Stimulated activated CD4-positive, alpha-beta T cell treated with anti-CD3 and anti-CD28 coated beads, Interleukin-1b, Interleukin-23, amount 100 ng/mL, for 24 hours (primary cell): Measurements from ENCODE around the gene SHISAL1.

Experiments
- DNase-seq, 4 experiments: peaks; one replicate each; pipeline ENCODE4 v3.0.0-alpha.2; 2020; ENCODE audit warnings: low read depth in 4 of 4, low spot score in 1 of 4

SHISAL1 gene

GRCh38 chr22:44344407-44344806 lies 31.7 kb upstream of the SHISAL1 start:
- no peak for DNase-seq

GRCh38 chr22:44342347-44342956 lies 29.7 kb upstream of the SHISAL1 start:
- DNase-seq: no peak

DNA sequence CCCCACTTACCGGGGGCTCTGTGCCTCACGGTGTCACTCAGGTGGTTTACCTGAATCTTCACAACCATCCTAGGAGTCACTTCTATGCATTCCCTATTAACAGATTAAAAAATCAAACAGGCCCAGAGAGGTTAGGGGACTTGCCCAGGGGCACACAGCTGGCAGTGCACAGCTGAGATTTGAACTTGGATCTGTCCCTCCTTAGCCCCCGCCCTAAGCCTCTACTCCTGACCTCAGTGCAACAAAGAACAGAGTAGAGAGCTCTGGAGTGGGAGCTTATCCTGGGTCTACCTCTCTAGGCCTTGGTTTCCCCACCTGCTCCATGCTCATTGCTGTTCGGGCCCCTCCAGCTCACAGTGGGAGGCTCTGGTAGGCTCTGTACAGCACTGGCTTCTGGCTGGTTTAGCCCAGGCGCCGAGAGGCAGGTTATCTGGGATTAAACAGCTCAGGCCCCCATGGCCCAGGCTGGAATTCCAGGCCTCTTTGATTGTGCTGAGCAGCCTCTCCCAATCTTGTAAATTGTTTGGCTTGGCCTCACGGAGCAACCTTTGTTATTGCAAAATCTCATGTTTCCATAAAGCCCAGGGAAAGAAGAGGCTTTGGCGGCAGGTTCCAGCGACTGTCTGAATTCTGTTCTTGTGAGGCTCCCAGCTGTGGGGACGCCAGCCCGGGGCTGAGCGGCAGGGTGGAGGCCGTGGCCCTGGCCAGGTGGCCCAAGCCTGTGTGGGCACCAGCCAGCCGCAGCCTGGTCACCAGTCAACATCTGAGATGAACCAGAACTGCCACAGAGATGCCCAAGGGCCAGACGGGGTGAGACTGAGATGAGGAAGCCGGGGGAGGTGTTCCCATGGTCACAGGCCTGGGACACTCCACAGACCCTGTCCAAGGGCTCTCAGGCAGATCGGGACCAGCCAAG lies 28.9 kb upstream of the SHISAL1 start:
- no peak for DNase-seq

- DNase-seq: no peak
These were observed 27.8 kb upstream of the SHISAL1 start for GRCh38 chr22:44340271-44341239.

DNA sequence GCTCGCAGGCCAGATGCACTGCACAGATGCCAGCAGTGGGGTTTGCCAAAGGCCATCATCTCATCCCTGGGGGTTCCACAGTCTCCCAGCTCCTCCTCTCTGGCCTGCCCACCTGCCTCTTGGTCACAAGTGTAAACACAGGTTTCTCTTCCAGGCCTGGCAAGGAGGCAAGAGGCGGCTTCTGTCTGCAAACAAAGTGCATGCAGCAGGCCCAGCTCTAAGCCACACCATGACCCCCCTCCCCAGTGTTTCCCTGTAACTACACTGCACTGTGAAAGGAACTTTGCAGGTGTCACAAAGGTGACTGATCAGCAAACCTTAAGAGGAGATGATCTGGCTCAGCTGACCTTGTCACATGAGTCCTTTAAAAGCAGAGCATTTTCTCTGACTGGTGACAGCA lies 26.2 kb upstream of the SHISAL1 start:
- no peak for DNase-seq

DNA sequence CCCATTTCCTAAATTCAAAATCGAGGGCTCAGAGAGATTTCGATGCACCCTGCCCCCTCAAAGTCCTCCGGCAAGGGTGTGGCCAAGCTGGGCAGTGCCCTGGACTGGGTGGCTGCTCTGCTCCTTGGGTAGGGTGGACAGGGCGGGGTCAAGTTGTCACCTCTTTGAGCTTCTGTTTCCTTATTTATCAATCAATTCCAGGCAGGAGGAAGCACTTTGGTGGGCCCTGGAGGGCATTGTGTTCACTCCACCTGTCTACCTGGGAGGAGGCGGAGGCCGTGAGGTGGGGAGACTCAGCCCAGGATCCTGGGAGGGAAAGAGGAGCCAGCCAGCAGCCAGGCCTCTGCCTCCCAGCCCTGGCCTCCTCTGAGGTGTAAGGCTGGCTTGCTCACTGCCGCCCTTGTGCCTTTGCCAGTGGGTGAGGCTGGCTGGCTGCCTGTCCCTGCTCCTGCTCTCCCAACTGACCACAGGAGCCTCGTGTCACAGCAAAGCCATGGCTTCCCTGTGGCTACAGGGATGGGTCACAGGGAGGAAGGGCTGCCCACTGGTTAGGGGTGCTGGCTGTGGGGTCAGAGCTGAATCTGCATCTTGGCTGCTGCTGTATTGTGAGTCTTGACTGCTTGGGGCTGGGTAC lies 25.5 kb upstream of the SHISAL1 start:
- no peak for DNase-seq

DNA sequence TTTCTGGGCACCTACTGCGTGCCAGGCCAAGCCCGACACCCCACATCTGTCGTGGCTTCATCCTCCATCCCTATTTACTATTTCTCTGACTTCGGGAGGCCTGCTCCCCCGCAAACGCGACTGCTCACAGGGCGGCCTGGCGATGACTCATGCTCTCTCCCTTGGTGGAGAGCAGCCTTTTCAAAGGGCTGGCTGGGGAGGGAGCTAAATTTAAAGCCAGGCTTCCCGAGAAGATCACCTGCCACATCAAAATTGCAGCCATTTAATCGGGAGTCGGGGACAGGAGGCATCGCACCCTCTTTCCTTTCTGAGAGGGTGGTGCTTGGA lies 24.9 kb upstream of the SHISAL1 start:
- DNase-seq: no peak

GRCh38 chr22:44336962-44337677 lies 24.4 kb upstream of the SHISAL1 start:
- DNase-seq: no peak

GRCh38 chr22:44335903-44336803 lies 23.4 kb upstream of the SHISAL1 start:
- DNase-seq: no peak

DNA sequence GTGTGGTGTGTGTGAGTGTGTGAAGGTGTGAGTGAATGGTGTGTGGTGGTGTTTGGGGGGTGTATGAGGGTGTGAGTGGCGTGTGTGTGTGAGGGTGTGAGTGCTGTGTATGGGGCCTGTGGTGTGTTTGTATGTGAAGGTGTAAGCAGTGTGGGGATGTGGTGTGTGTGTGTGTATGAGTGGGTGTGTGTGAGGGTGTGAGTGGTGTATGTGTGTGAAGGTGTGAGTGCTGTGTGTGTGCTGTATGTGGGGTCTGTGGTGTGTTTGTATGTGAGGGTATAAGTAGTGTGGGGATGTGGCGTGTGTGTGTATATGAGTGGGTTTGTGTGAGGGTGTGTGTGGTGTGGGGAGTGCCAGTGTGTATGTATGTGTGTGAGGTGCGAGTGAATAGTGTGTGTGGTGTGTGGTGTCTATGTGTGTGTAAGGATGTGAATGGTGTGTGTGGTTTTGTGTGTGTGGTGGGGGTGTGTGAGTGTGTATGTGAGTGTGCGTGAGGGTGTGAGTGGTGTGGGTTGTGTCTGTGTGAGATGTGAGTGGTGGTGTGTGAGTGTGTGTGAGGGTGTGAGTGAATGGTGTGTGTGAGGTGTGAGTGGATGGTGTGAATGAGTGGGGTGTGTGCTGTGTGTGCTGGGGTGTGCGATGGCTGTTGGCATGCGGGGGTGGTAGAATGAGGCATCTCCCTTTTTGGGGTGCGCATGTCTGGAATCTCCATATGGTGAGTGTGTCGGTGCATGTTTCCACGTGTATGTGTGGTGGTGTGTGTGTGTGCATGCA lies 22.5 kb upstream of the SHISAL1 start:
- no peak for DNase-seq

DNA sequence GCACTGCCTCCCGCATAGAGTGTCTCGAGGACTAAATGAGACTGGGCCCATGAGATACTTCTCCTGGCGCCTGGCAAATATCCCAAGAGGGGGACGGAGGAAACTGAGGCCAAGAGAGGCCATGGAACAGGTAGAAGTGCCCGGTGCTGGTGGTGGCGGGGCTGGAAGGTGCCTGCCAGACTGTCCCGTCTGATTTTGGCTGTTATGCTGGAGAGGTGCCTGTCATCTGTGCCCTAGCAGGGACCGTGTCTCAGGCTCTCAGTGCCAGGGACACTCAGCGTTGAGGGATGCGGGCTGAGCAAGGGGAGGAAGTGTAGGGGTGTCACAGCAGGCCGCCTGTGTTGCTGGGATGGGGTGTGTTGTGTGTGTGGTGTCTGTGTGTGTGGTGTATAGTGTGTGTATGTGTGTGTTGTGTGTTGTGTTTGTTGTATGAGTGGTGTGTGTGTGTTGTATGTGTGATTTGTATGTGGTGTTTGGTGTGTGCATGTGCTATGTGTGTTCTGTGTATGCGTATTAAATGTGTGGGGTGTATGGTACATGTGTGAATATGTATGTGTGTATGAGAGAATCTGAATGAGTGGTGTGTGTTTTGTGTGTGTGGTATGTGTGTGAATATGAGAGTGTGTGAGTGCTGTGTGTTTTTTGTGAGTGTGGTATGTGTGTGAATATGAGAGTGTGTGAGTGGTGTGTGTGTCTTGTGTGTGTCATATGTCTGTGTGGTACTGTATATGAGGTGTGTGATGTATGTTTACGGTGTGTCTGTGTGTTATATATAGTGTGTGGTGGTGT lies 21.3 kb upstream of the SHISAL1 start:
- no peak for DNase-seq

DNA sequence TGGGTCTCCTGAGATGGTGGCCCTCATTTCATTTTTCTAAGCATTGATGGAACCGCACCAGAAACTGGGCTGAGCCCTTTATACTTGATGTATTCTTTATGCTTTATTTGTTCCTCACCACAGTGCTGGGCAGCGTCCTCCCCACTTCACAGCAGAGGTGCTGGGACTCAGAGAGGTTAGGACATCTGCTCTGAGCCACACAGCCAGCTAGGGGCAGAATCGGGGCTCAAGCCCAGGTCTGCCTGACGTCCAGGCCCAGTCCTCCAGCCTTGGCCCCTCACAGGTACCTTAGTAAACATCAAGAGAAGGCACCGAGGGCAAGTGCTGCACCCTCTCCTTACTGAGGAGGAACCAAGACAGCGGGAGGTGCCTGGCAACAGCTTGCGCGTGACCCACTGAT lies 20.2 kb upstream of the SHISAL1 start:
- no peak for DNase-seq

DNA sequence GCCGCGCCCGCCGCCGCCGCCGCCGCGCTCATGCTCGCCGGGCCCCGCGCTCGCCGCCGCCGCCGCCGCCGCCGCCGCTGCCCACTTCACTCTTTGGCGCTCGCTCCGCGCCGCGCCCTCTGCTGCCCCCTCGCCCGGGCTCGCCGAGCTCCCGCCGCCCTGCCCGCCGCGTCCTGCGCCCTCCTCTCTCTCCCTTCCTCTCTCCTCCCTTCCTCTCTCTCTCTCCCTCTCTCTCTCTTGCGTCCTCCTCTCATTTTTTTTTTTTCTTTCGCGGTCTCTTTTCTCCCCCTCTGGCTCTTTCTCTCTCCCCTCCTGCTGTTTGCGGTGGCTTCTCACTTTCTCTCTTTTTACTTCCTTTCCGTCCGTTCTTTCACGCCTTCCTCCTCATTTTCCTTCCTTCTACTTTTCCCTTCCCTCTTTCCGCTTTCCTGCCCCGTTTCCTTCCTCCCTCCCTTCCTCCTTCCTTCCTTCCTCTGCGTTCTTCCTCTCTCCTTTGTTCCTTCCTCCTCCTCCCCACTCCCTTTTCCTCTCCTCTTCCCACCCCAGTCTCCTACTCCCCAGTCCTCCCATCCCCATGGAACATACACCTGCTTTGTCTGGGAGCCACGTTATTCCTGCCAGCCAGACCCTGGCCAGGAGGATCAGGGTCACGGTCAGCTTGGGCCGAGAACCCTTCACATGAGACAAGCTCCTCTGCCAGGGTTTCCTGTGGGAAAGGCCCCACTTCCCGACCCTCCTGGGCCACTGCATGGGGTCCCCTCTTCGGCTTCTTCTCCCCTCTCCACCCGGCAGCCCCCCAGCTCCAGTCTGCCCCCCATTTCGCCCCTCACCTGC lies 19.3 kb upstream of the SHISAL1 start:
- DNase-seq: no peak

- DNase-seq: no peak
These were observed 18.3 kb upstream of the SHISAL1 start for GRCh38 chr22:44330744-44331660.

DNA sequence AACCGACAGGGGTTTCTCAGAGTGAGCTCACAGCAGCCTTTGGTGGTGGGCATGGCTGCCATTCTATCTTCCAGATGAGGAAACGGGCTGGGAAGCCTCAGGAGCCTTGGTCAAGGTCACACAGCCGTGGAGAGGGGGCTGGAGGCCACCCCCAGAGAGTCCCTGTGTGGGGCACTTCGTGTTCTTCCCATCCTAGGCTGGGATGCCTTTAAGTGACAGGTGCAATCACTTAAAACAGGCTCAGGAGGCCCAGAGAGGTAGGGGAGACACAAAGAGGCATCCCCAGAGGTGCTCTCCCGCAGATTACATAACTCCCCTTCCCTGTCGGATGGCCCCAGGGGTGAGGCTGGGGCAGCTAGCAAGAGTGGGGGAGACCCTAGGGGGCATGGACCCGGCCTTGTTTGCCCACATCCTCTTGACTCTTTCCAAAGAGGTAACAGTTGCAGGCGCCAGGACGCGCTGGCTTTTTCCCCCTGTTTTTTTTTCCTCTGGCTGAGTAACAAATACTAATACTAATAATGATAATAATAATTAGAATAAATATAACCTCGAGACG lies 17.5 kb upstream of the SHISAL1 start:
- no peak for DNase-seq
